Activated CD4-positive, alpha-beta T cell treated with anti-CD3 and anti-CD28 coated beads, Interleukin-2, amount 50 U/mL, for 4 hours (primary cell): ENCODE data around the gene EIF4ENIF1.
"Not testable (repeated sequence)": the region's sequence is repeated elsewhere in the genome, so short reads cannot be mapped to it uniquely, and the experiment has no call there.

Experiments
- DNase-seq, 2 experiments: peaks; one replicate each; pipeline ENCODE4 v3.0.0-alpha.2; 2020

Gene EIF4ENIF1

DNA sequence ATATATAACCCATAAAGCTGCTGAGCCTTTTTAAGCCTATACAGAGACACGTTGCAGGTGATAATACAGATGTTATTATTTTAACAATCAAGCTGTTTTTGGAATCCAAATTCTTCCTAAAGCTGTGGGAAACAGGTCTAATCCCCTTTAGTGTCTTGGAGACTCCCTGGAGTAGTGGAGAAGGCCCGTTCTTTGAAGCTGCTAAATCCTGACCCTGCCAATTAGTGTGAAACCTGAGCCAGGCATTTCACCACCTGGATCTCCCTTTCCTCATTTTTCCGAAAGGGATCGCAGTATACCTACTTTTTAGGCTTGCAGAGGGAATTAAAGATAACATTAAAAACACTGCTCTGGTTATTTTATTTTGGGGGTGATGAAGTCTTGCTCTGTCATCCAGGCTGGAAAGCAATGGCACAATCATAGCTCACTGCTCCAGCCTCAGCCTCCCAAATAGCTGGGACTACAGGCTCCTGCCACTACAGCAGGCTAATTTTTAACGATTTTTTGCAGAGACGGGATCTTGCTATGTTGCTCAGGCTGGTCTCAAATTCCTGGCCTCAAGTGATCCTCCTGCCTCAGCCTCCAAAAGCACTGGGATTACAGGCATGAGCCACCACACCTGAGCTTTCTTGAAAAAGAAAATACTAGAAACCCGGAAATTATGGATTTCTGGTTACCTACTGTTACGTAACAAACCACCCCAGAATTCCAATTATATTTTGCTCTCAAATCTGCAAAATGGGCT lies 1.7 kb upstream of the EIF4ENIF1 start:
- no peak for DNase-seq

- DNase-seq: peak; percentile 23 to 24
Measured at GRCh38 chr22:31490496-31490925, 869 bp upstream of the EIF4ENIF1 start.

GRCh38 chr22:31488988-31489617 lies 539 bp downstream of the EIF4ENIF1 start:
- DNase-seq: peak; percentile 14 to 18

DNA sequence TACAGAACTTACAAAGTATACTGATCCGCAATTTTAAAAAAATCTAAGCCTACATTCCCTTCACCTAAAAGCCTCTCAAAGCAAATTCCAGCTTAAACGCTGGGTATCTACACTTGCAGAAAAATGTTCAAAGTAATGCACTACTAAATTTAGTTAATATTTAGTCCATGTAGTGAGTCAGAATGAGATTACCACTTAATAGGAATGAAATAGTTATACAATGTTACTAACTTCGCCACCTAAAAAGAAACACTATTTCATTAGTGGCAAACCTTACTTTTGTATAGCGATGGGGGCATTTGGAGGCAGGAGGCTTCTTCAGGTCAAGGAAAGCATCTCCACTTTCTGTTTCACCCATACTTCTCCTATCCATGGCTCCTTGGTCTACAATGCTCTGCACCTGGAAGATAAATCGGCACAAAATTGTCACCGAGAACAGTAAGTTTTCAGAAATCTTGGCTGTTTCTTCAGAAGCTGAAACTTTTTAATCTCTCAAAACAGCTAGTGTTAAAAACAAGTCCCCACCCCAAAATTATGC lies 1.2 kb downstream of the EIF4ENIF1 start:
- DNase-seq: no peak

- DNase-seq: no peak
Measured at GRCh38 chr22:31486951-31487350, 2.7 kb downstream of the EIF4ENIF1 start.

DNA sequence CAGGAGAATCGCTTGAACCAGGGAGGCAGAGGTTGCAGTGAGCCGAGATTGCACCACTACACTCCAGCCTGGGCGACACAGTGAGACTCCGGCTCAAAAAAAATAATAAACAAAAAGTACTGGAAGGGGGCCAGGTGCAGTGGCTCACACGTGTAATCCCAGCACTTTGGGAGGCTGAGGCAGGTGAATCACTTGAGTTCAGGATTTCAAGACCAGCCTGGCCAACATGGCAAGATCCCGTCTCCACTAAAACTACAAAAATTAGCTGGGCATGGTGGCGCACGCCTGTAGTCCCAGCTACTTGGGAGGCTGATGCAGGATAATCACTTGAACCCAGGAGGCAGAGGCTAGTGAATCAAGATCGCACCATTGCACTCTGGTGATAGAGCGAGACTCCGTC lies 3.3 kb downstream of the EIF4ENIF1 start:
- DNase-seq: not testable (repeated sequence)

- not testable (repeated sequence) for DNase-seq
Measured at GRCh38 chr22:31482470-31482869, 7.2 kb downstream of the EIF4ENIF1 start.

GRCh38 chr22:31481129-31481528 lies 8.5 kb downstream of the EIF4ENIF1 start:
- DNase-seq: no peak

DNA sequence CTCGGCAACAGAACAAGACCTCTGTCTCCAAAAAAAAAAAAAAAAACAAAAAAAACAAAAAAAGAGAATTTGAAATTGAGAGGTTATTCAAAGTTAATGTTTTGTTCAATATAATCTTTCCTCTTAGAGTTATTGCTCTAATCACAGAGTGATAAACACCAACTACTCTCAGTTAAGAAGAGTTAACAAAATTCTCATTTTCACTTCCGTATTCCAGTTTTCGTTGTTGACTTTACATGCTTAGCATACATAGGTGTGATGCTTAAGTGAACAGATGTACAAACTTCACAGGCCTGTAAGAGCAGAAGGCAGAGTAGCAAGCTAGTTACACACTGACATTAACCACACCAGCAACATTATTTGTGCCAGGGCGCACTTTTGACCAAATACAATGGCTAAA lies 12.3 kb downstream of the EIF4ENIF1 start:
- DNase-seq: no peak

GRCh38 chr22:31475800-31476199 lies 13.8 kb downstream of the EIF4ENIF1 start:
- no peak for DNase-seq

DNA sequence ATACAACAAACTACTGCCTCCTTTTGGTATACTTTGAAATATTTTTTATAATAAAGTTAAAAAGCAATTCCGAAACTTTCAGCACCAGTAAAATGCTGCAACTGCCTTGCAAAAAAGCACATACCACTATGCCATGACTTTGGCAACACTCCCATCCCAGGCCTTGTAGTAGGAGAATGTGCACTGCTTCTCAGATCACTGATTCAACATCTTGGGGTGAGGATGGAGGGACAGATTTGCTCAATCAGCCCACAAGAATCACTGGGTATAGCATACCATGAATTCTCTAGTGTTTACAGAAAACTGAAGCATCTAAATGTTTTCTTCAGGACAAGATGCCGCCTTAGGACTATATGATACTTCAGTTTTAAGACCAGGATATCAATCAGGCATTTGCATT lies 14.9 kb downstream of the EIF4ENIF1 start:
- DNase-seq: no peak

- DNase-seq: no peak
Measured at GRCh38 chr22:31465307-31465706, 24.3 kb downstream of the EIF4ENIF1 start.

- DNase-seq: no peak
Measured at GRCh38 chr22:31461699-31462098, 27.9 kb downstream of the EIF4ENIF1 start.

DNA sequence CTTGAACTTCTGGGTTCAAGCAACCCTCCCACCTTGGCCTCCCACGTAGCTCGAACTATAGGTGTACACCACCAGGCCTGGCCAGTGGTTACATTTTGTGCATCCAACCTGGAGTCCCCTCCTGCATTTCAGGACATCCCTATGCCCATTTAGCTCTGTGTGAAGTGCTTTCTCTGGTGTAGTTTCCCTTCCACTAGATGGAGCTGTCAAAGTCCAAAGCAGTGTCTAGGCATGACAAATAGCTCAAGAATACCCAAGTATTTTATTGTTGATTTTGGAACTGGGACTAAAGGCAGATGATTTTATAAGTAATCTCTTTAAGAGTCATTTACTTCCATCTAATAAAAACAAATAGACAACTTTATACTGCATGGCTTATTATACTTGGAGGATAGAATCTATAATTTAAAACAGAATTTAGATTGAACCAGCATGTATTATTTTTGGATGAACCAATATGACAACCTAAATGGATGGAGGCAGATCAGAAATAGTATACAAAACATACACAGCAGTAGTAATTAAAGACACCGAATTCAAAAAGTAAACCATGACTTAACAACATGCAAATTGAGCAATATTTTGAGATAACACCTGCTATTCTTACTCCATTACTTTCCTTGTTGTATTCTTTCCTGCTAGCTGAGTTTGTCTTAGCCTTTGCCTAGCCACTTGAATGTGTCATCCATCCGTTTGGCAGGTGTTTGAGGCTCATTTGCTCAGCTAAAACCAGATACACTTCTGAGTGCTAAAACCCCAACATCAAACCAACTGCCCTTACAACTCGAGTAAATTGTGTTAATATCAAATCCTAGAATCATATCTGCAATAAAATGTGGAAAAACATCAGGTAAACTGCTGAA lies 37.7 kb downstream of the EIF4ENIF1 start:
- DNase-seq: no peak

- DNase-seq: no peak
Measured at GRCh38 chr22:31449506-31449905, 40.1 kb downstream of the EIF4ENIF1 start.

- DNase-seq: no peak
Measured at GRCh38 chr22:31448382-31448781, 41.3 kb downstream of the EIF4ENIF1 start.

GRCh38 chr22:31447337-31447736 lies 42.3 kb downstream of the EIF4ENIF1 start:
- no peak for DNase-seq

DNA sequence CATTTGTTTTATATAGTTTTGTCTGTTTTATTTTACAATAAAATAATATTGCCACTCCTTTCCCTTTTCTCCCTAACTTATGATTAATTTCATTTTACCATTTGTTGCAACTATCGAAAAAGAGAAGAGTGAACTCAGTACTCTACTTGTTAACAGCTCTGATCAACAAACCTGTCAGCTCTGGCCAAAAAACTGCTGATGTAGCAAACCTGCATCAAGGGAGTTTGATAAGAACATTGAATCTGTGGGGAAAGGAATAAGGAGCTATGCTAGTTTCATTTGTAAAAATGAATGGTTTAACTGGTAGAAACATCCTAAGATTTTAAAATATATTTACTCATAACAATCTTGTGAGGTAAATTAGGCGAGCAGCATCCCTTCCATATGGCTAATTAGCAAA lies 42.9 kb downstream of the EIF4ENIF1 start:
- no peak for DNase-seq

- no peak for DNase-seq
Measured at GRCh38 chr22:31446208-31446607, 43.4 kb downstream of the EIF4ENIF1 start.

DNA sequence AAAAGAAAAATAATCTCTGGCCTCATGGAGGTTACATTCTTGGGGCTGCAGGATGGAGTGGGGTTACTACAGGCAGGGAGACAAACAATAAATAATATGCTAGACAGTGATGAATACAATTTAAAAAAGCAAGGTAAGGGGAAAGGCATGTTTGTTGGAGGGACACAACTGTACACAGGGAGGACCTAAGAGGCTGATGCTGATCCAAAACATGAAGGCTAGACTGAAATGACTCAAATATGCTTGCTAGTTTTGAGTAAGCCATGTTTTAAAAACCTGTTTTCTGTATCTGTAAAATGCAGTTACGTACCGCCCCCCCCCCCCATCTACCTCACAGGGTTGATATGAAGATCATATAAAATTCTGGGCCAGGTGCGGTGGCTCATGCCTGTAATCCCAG lies 44.0 kb downstream of the EIF4ENIF1 start:
- no peak for DNase-seq

DNA sequence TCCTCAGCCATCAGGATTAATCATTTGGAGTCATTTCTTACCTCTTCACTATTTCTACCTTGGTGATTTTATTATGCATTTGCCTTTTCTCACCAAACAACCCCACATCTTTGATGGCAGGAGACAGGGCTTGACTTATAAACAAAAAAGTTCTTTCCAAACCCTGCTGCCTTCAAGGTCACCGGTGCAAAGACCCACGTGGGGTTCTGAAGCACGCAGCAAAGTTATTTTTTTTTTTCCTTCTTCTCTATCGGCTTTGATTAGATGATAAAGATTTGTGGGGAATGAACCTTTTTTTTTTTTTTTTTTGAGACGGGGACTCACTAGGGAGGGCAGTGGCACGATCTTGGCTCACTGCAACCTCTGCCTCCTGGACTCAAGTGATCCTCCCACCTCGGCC lies 46.1 kb downstream of the EIF4ENIF1 start:
- no peak for DNase-seq

DNA sequence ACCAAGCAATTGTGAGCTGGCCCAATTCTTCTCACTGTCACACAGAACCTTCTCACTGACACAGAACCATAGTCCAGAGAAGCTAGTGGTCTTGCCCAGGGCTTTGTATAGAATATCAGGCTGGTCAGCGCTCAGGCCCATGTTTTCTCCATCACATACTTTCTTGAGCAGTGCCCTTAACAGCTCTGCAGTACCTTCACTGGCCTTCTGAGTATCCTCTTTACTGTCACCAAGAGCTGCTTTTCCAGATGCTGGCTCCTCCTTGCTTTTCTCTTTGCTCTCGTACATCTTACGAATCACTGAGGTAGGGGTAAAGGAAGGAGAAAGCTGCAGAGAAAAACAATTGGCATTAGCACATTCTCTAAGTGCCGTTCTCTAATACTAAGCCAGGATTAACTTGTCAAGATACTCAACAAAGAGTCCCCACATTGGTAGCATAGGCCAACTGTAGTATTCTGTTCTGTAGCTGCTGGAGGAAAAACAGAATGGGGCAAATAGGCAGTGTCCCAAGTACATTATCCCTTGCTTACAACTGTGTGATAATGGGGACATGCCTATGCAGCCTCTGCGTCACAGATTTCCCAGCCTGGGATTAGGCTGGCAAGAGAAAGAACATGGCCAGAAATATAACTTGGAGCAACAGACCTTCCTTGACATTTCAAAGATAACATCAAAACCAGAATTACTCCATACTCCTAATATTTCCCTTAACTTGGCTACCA lies 46.7 kb downstream of the EIF4ENIF1 start:
- DNase-seq: no peak

GRCh38 chr22:31441652-31442051 lies 48.0 kb downstream of the EIF4ENIF1 start:
- no peak for DNase-seq
